Lower leg skin (tissue), 3 donors: ENCODE data around the gene FILIP1.

ENCODE experiments used
- POLR2A ChIP-seq, 2 donors: fragments of 450-650 bp; IDR thresholded peaks; one replicate each; pipeline ENCODE4 v1.6.1; 2016 to 2017; ENCODE audit warnings: antibody characterized with exemption in 2 of 2, mild to moderate bottlenecking in 1 of 2, moderate library complexity in 1 of 2
- TF ChIP-seq, protein P1 (sequence below), 3 donors: fragments of 450-650 bp; IDR thresholded peaks; one replicate each; pipeline ENCODE4 v1.5.1; 2016; ENCODE audit warnings: antibody characterized with exemption in 3 of 3, mild to moderate bottlenecking in 3 of 3, moderate library complexity in 2 of 3

DNA sequence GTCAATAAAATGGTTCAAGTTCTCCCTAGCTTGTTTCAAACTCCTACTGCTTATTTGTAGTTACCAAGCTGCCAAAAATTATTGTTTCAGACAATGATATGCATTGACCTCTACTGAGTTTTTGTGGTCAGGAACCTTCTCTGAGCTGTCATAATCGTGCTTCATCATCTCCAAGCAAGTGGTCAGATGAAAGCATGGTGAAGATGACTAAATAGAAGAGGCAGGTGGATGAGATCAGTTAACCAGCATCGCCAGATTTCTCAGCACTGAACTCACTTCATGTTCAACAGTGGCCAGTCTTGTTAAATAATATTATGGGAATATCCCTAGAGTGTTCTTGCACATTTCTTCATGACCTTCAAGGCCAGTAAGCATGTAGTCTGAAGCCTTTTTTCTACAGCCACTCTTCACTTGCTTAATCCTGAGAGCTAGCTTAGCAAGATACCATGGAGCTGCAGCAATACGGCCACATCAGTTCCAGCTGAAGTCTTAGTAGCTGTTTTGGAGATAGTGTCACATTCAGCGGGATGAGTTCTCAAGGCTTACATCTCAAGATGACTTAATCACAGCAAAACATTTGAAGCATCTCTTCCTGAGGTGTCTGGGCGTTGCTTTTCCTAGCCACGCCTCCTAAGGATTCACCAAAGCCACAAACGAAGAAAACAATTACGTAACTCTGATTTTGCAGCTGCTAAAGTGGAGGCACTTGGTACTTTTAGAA lies 107.4 kb downstream of the FILIP1 start:
- TF ChIP-seq, protein P1, sequence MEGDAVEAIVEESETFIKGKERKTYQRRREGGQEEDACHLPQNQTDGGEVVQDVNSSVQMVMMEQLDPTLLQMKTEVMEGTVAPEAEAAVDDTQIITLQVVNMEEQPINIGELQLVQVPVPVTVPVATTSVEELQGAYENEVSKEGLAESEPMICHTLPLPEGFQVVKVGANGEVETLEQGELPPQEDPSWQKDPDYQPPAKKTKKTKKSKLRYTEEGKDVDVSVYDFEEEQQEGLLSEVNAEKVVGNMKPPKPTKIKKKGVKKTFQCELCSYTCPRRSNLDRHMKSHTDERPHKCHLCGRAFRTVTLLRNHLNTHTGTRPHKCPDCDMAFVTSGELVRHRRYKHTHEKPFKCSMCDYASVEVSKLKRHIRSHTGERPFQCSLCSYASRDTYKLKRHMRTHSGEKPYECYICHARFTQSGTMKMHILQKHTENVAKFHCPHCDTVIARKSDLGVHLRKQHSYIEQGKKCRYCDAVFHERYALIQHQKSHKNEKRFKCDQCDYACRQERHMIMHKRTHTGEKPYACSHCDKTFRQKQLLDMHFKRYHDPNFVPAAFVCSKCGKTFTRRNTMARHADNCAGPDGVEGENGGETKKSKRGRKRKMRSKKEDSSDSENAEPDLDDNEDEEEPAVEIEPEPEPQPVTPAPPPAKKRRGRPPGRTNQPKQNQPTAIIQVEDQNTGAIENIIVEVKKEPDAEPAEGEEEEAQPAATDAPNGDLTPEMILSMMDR (IDR thresholded peaks at IDR 0.05) = no peak
- no peak for TF ChIP-seq POLR2A (IDR thresholded peaks at IDR 0.05)
